ACHN (cell line): ENCODE data around the gene DLG2.
"Not testable (repeated sequence)": the region's sequence is repeated elsewhere in the genome, so short reads cannot be mapped to it uniquely, and the experiment has no call there.

Experiments
- DNase-seq: peaks from one replicate; pipeline ENCODE4 v3.0.0-alpha.2; 2015
- in situ Hi-C: cut with HindIII; loops from 2 replicates; pipeline ENCODE4 v1.10.0; 2017; ENCODE audit warnings: low sequenced_read_pairs, low pct_ligation_motif_present, low pct_unique_long_range_greater_than_20kb

DLG2 gene

GRCh38 chr11:83736684-83737083 is 1890.5 kb downstream of the DLG2 start:
- DNase-seq, result no peak
- in situ Hi-C loops, result no loop called here

GRCh38 chr11:83734120-83734519 is 1893.0 kb downstream of the DLG2 start:
- in situ Hi-C loops, result no loop called here
- no peak for DNase-seq

- in situ Hi-C loops, DNase-seq: not testable (repeated sequence)
These were observed 1895.9 kb downstream of the DLG2 start for GRCh38 chr11:83731288-83731687.

- in situ Hi-C loops, result no loop called here
- DNase-seq, result no peak
These were observed 1898.9 kb downstream of the DLG2 start for GRCh38 chr11:83728281-83728680.

GRCh38 chr11:83727251-83727650 is 1899.9 kb downstream of the DLG2 start:
- in situ Hi-C loops, result no loop called here
- DNase-seq, result no peak

GRCh38 chr11:83726316-83726715 is 1900.8 kb downstream of the DLG2 start:
- in situ Hi-C loops, result no loop called here
- no peak for DNase-seq

- no peak for DNase-seq
These were observed 1901.4 kb downstream of the DLG2 start for GRCh38 chr11:83725728-83726127.

GRCh38 chr11:83725269-83725560 is 1901.9 kb downstream of the DLG2 start:
- DNase-seq, result no peak
- in situ Hi-C loops, result no loop called here

More at GRCh38 chr11:83725728-83726127, 1901.4 kb downstream of the DLG2 start:
- in situ Hi-C loops, result no loop called here

GRCh38 chr11:83723999-83724398 is 1903.1 kb downstream of the DLG2 start:
- peak; percentile 46 for DNase-seq
- in situ Hi-C loops, result no loop called here

- in situ Hi-C loops, result no loop called here
- DNase-seq, result no peak
These were observed 1904.6 kb downstream of the DLG2 start for GRCh38 chr11:83722392-83723119.

GRCh38 chr11:83721263-83721662 is 1905.9 kb downstream of the DLG2 start:
- in situ Hi-C loops, result no loop called here

GRCh38 chr11:83720675-83721074 is 1906.5 kb downstream of the DLG2 start:
- in situ Hi-C loops, result no loop called here
- DNase-seq, result no peak

More at GRCh38 chr11:83721263-83721662, 1905.9 kb downstream of the DLG2 start:
- no peak for DNase-seq

GRCh38 chr11:83717537-83717936 is 1909.6 kb downstream of the DLG2 start:
- in situ Hi-C loops, result no loop called here
- DNase-seq, result no peak

GRCh38 chr11:83715927-83716535 is 1911.1 kb downstream of the DLG2 start:
- in situ Hi-C loops, result no loop called here
- DNase-seq, result no peak

GRCh38 chr11:83713708-83714107 is 1913.4 kb downstream of the DLG2 start:
- in situ Hi-C loops, result no loop called here

GRCh38 chr11:83711106-83711527 is 1916.0 kb downstream of the DLG2 start:
- in situ Hi-C loops, result no loop called here
- no peak for DNase-seq

More at GRCh38 chr11:83713708-83714107, 1913.4 kb downstream of the DLG2 start:
- no peak for DNase-seq

- in situ Hi-C loops, result no loop called here
- no peak for DNase-seq
These were observed 1917.7 kb downstream of the DLG2 start for GRCh38 chr11:83709434-83709833.

GRCh38 chr11:83706566-83706965 is 1920.6 kb downstream of the DLG2 start:
- in situ Hi-C loops, result no loop called here
- no peak for DNase-seq

- DNase-seq, result no peak
- in situ Hi-C loops, result no loop called here
These were observed 1924.3 kb downstream of the DLG2 start for GRCh38 chr11:83702796-83703195.

- in situ Hi-C loops, result no loop called here
- DNase-seq, result no peak
These were observed 1929.6 kb downstream of the DLG2 start for GRCh38 chr11:83697518-83697917.
